H54 (cell line): ENCODE results near the gene HNRNPC.
"Not testable (repeated sequence)": the region's sequence is repeated elsewhere in the genome, so short reads cannot be mapped to it uniquely, and the experiment has no call there.

ENCODE experiments used
- DNase-seq: peaks from one replicate; pipeline ENCODE4 v3.0.0; 2011; ENCODE audit warnings: low spot score, mixed read lengths; ENCODE audit not compliant: insufficient read length
- FAIRE-seq: peaks from 3 replicates; lab custom pipeline; 2011; peaks lifted over from hg19 to GRCh38; lab: Jason Lieb, UNC
- POLR2A ChIP-seq: IDR thresholded peaks from 2 replicates; pipeline ENCODE4 v1.6.1; 2011; ENCODE audit warnings: low read depth, mild to moderate bottlenecking, low read length

The HNRNPC gene

DNA sequence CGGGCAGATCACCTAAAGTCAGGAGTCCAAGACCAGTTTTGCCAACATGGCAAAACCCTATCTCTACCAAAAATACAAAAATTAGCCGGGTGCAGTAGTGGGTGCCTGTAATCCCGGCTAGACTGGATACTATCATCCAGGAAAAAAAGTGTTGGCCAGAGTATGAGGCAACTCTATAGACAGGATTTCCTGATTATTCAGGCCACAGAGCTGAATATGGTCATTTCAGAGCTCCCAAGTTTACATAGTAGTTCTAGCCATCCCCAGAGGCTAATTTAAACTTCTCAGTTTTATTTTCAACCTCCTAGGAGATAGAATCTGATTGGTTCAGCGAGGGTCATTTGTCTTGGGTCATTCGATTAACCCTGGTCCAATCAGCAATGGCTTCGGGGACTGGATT lies 17.9 kb upstream of the HNRNPC start:
- FAIRE-seq = no peak
- no peak for DNase-seq
- TF ChIP-seq POLR2A = no peak

DNA sequence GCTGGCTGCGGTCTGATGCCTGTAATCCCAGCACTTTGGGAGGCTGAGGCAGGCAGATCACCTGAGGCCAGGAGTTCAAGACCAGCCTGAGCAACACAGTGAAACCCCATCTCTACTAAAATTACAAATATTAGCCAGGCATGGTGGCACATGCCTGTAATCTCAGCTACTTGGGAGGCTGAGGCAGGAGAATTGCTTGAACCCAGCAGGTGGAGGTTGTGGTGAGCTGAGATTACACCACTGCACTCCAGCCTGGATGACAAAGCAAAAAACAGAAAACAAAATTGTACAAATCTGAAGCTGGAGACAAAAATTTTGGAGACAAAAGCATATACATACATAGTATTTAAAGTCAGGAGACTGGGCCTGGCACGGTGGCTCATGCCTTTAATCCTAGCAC lies 17.3 kb upstream of the HNRNPC start:
- FAIRE-seq, DNase-seq: not testable (repeated sequence)

DNA sequence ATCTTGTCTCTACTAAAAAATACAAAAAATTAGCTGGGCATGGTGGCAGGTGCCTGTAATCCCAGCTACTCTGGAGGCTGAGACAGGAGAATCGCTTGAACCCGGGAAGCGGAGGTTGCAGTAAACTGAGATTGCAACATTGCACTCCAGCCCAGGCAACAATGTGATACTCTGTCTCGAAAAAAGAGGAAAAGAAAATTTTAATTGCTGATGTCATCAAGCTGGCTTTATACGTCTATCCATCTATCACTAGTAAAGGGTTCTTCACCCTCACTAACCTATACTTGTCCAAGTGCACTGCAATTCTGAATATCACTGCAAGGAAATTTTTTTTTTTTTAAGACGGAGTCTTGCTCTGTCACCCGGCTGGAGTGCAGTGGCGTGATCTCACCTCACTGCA lies 12.7 kb upstream of the HNRNPC start:
- FAIRE-seq, DNase-seq: not testable (repeated sequence)

DNA sequence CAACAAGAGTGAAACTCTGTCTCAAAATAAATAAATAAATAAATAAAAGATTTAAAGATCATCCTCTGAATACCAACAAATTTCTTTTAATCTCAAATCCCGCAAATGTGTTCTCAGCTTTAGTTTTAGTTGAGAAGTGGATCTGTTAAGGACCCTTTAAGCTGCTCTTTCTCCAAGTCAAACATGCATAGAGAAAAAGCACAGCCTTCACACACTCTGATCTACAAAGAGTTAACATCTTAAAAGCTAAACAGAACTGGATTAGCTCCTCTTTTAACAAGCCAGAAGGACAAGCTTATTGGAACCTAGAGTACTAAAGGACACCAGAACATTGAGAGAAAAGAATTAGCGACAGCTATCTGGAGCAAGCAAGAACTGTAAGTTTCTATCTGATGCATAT lies 10.5 kb upstream of the HNRNPC start, which contains the start of gene RPGRIP1:
TSS of gene RPGRIP1 (plus strand) at position 301 of the 400 bp plus-strand sequence. CDS start 7,894 bp downstream, outside the sequence.
- TF ChIP-seq POLR2A = no peak
- DNase-seq (no peak), FAIRE-seq (no peak)

DNA sequence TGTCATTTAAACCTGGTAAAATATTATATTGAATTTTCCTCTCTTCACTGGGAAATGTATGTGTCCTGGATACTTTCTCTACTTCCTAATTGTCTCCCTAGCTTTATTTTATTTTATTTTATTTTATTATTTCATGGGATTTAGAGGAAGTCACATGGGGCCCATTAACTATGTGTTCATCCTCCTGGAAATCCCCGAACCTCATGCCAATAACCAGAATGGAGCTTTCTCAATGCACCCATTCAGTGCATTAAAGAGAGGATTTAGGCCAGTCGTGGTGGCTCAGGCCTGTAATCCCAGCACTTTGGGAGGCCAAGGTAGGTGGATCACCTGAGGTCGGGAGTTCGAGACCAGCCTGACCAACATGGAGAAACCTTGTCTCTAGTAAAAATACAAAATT lies 9.4 kb upstream of the HNRNPC start:
- DNase-seq (no peak), FAIRE-seq (no peak)
- TF ChIP-seq POLR2A = no peak

DNA sequence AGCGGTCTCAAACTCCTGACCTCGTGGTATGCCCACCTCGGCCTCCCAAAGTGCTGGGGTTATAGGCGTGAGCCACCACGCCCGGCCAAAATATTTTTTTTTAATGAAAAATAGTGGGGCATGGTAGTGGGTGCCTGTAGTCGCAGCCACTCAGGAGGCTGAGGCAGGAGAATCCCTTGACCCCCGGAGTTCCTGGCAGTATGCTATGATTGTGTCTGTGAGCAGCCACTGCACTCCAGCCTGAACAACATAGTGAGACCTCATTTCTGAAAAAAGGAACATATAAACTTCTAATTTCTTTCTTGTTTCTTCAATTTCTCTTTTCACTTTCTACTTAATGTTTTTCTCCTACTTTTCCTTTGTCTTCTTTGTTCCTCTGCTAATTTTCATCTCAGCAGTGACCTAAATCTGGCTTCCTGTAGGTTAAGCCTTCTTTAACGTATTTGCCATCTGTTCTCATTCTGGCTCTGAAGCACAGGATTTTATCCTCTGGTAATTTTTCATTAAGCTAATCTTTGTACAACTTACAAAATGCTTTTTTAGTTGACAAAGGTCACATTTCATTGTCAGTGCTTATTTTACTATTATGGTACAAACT lies 6.1 kb upstream of the HNRNPC start:
- no peak for FAIRE-seq
- no peak for TF ChIP-seq POLR2A
- no peak for DNase-seq

DNA sequence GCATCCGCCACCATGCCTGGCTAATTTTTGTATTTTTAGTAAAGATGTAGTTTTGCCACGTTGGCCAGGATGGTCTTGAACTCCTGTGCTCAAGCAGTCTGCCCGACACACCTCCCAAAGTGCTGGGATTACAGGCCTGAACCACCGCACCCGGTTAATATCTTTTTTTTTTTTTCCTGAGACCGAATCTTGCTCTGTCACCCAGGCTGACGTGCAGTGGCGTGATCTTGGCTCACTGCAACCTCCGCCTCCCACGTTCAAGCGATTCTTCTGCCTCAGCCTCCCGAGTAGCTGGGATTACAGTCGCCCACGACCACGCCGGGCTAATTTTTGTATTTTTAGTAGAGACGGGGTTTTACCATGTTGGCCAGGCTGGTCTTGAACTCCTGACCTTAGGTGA lies 3.4 kb upstream of the HNRNPC start:
- DNase-seq, FAIRE-seq: not testable (repeated sequence)

DNA sequence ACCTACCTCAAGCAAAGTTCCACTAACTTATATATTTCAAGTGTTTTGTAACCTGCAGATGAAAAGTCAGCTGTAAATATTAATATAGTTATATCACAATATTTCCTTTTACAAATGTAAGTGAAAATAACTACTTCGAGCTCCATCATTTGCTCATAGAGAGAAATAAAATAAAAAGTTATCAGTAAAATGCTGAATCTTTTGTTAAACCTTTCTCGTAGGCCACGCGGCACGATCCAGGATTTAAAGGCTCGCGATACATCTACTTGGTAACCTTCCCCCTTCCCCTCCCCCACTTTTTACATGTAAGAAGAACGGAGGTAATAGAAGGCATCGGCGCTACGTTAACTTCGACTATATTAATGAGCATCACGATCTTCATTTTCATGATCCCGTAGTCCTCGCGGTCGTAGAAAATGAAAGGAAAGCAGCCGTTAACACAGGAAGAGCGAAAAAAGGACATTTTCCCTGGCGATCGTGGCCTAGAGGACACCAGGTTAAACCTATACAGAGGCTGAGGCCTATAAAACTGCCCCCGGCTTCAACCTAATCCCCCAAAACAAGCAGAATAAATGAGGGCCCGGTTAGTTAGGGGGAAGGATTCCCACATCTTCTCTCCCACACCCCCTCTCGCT lies 508 bp downstream of the HNRNPC start:
- FAIRE-seq (no peak), DNase-seq (no peak)
- no peak for TF ChIP-seq POLR2A

DNA sequence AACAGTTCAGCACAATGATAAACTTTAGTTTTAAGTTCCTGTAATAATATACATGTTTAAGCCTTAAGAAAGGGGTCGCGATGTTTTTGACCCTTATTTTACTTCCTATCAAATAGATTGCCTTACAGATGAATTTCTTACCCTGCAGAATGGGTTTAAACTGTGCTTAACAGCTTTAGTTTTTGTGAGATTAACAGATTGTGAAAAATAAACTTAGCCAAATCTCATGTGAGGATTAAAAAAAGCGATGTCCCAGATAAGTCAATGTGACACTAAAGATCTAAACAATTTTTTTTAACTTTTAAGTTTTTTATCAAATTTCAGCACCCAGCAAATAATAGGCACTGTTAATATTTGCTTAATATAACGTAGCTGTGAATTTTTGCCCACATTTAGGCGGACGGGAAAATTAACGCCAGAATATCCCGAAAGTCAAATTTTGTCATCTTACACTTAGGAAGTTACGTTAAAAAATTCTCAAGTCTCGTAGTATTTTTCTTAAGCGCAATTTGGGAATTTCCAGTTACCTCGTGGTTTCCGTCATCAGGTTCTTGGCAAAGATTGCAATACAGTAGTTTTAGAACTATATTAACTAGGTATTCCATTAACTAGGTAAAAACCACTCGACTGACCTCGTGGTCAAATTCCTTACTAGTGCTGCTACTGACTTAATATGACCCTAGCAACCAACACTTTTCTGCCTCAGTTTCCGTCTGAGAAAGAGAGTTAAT lies 1.2 kb downstream of the HNRNPC start:
- FAIRE-seq (no peak), DNase-seq (no peak)
- TF ChIP-seq POLR2A = no peak

DNA sequence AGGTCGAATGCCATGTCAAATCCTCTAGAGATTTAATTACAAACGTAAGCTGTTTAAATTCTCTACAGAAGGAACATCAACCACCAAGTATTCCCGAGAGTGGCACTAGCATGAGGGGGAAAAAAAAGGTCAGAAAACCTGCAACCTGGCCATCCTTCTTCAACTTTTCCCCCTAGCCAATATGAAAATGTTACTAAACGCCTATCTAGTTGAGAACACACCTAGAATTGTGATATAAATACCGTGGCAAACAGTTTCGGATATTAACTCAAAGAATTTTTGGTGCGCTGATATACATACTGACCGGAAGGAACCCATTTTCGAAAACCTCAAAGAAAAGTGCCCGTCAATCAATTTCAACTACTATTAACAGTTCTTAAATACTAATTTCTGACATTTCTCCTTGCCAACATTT lies 1.8 kb downstream of the HNRNPC start:
- no peak for TF ChIP-seq POLR2A
- DNase-seq = no peak
- FAIRE-seq = no peak

DNA sequence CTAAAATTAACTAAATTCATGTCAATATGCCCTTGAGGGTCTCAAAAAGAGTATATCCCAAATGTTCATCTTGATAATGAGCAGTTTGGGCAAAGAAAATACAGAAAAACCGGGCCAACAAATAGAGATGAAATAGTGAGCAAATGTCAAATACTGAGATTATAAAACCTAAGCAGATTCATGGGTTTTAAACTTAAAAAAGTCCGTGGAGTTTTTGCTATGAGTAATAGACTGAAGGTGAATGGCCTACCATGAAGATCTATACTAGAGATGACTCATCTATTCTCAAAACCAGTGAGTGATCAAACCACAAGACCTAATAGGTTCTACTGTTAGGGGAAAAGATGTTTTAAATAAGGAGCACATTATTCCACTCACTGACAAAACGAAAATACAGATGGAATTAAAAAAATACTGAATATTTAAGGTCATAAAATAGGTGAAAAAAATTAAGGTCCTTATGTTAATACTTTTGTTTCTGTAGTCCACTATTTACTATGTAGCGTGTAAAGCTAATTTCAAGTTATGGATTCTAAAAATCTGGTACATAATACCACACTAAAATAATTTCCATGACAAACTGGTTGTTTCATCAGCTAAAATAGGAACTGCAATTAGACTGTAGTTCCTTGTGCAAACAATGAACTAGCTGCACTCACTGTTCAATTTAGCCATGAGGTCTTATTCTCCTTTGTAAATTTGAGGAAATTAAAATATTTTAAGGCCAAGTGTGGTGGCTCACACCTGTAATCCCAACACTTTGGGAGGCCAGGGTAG lies 5.0 kb downstream of the HNRNPC start:
- no peak for TF ChIP-seq POLR2A
- no peak for DNase-seq
- FAIRE-seq = peak; percentile 64

DNA sequence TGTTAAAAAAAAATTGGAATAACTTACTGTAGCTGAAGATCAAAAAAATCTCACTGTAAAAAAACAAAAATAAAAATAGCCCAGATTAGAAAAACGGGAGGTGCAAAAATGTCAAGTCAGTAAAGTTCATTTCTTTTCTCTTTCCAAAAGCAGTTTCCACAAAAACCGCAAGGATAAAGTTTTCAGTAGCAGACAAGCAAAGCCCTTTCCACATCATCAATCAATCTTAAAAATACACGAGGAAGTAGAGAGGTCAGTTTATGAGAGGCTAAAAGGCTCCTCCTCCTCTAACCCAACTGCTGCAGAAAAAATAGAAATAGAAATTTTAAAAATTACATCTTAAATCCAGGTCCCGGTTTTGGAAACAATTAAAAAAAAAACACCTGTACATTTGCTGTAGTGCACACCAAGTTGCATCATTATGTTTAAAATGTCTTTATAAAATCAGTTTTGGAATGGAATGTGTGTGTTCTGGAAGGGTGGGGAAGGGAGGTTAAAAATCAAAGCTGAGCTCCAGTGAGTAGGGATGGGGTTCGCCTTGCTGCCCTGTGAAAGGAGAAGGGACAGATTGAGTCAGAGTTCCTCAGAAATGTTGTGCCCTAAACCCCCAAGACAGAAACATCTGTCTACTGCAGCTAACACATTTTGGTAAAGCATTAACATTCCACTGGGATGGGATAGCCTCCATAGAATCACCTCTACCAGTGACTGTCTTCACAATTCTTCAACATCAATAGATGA lies 5.8 kb downstream of the HNRNPC start:
- FAIRE-seq = no peak
- no peak for DNase-seq
- no peak for TF ChIP-seq POLR2A

DNA sequence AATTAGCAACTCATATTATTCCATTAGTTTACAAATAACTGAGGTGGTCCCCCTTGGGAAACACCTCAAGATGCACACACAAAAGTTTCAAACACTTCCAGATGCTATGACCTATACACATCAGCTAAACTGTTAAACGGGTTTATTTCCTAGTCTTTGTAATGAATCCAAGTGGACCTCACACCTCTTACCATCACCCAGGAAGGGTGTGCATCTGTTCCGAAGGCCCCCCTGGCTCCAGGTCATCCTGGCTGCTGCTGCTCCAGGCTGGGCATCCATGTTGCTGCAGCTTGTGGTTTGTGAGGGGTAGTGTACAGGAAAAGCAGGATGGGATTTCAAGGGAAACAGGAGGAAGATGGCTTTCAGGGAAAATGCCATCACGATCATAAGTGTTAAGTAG lies 6.8 kb downstream of the HNRNPC start:
- DNase-seq = no peak
- TF ChIP-seq POLR2A = no peak
- no peak for FAIRE-seq
